ENCODE results near the gene YPEL5. TPM values are rescaled to one million over a fixed set of nuclear protein-coding genes. Genes with fewer than 3 reads are reported as not detected.
"Not testable (repeated sequence)": the region's sequence is repeated elsewhere in the genome, so short reads cannot be mapped to it uniquely, and the experiment has no call there.

YPEL5 gene
- total RNA-seq, 1 donor from 2014 or later, result 93.3 TPM

- no peak overlapping the region for H3K27ac Mint-ChIP-seq (ENCODE audit: unreplicated experiment)
- peaks cover 6% of the 10 kb centered on the region for H3K4me1 Mint-ChIP-seq (ENCODE audit: low read depth)
- peaks cover 15% of the 10 kb centered on the region for H3K27me3 Mint-ChIP-seq (ENCODE audit: low read depth)
- H3K36me3 Mint-ChIP-seq (ENCODE audit: low read depth), result no peaks in the 10 kb centered on the region
- TF ChIP-seq CTCF (IDR thresholded peaks at IDR 0.05), result no peak
- no peak overlapping the region for H3K4me3 Mint-ChIP-seq (ENCODE audit: unreplicated experiment)
- no peaks in the 10 kb centered on the region for H3K9me3 Mint-ChIP-seq (ENCODE audit: low read depth)
- no peak for DNase-seq (ENCODE audit: low spot score)
Measured at GRCh38 chr2:30141136-30141535, 5.7 kb upstream of the YPEL5 start.

- H3K4me3 Mint-ChIP-seq (ENCODE audit: unreplicated experiment), result no peak overlapping the region
- no peaks in the 10 kb centered on the region for H3K36me3 Mint-ChIP-seq (ENCODE audit: low read depth)
- no peaks in the 10 kb centered on the region for H3K9me3 Mint-ChIP-seq (ENCODE audit: low read depth)
- peaks cover 11% of the 10 kb centered on the region for H3K27me3 Mint-ChIP-seq (ENCODE audit: low read depth)
- H3K27ac Mint-ChIP-seq (ENCODE audit: unreplicated experiment), result no peak overlapping the region
- no peak for TF ChIP-seq CTCF (IDR thresholded peaks at IDR 0.05)
- peaks cover 21% of the 10 kb centered on the region for H3K4me1 Mint-ChIP-seq (ENCODE audit: low read depth)
- no peak for DNase-seq (ENCODE audit: low spot score)
Measured at GRCh38 chr2:30144260-30144659, 2.5 kb upstream of the YPEL5 start.

- not testable (repeated sequence) for DNase-seq (ENCODE audit: low spot score); H3K4me3 Mint-ChIP-seq (ENCODE audit: unreplicated experiment)
- peaks cover 28% of the 10 kb centered on the region for H3K4me1 Mint-ChIP-seq (ENCODE audit: low read depth)
Measured at GRCh38 chr2:30144951-30145350, 1.9 kb upstream of the YPEL5 start.

GRCh38 chr2:30145826-30146336 lies 926 bp upstream of the YPEL5 start:
- Mint-ChIP-seq H3K27ac (ENCODE audit: unreplicated experiment) (peak overlapping the region; percentile 90), H3K27me3 (ENCODE audit: low read depth) (peaks cover 8% of the 10 kb centered on the region)

More at GRCh38 chr2:30144951-30145350, 1.9 kb upstream of the YPEL5 start:
- H3K27ac Mint-ChIP-seq (ENCODE audit: unreplicated experiment); H3K27me3 Mint-ChIP-seq (ENCODE audit: low read depth); H3K9me3 Mint-ChIP-seq (ENCODE audit: low read depth); H3K36me3 Mint-ChIP-seq (ENCODE audit: low read depth): not testable (repeated sequence)

GRCh38 chr2:30147196-30147714 lies 448 bp downstream of the YPEL5 start:
- H3K4me3 Mint-ChIP-seq (ENCODE audit: unreplicated experiment), result peak overlapping the region; percentile 77
- DNase-seq (ENCODE audit: low spot score), result no peak
- TF ChIP-seq CTCF (IDR thresholded peaks at IDR 0.05), result no peak
- no peaks in the 10 kb centered on the region for H3K9me3 Mint-ChIP-seq (ENCODE audit: low read depth)
- peaks cover 3% of the 10 kb centered on the region for H3K36me3 Mint-ChIP-seq (ENCODE audit: low read depth)
- H3K4me1 Mint-ChIP-seq (ENCODE audit: low read depth), result peaks cover 45% of the 10 kb centered on the region
- no peaks in the 10 kb centered on the region for H3K27me3 Mint-ChIP-seq (ENCODE audit: low read depth)
- no peak overlapping the region for H3K27ac Mint-ChIP-seq (ENCODE audit: unreplicated experiment)

More at GRCh38 chr2:30145826-30146336, 926 bp upstream of the YPEL5 start:
- no peak for TF ChIP-seq CTCF (IDR thresholded peaks at IDR 0.05)
- peak overlapping the region; percentile 69 for H3K4me3 Mint-ChIP-seq (ENCODE audit: unreplicated experiment)
- H3K36me3 Mint-ChIP-seq (ENCODE audit: low read depth), result peaks cover under 1% of the 10 kb centered on the region
- DNase-seq (ENCODE audit: low spot score), result no peak
- H3K4me1 Mint-ChIP-seq (ENCODE audit: low read depth), result peaks cover 37% of the 10 kb centered on the region
- no peaks in the 10 kb centered on the region for H3K9me3 Mint-ChIP-seq (ENCODE audit: low read depth)

Data from chondrocyte (in vitro differentiated cells).